Nasal cavity respiratory epithelium epithelial cell of viscerocranial mucosa (primary cell): ENCODE data around the gene USP10. TPM values are rescaled to one million over a fixed set of nuclear protein-coding genes. Genes with fewer than 3 reads are reported as not detected.

Experiments
- total RNA-seq: library from RNA; depleted of rRNA; stranded (reverse); fragments of >200 nt; gene quantifications from 2 replicates; pipeline ENCODE4 v1.2.3, GENCODE V29; 2014

Gene USP10
- 50.9 and 104 TPM in 2 replicates for total RNA-seq

DNA sequence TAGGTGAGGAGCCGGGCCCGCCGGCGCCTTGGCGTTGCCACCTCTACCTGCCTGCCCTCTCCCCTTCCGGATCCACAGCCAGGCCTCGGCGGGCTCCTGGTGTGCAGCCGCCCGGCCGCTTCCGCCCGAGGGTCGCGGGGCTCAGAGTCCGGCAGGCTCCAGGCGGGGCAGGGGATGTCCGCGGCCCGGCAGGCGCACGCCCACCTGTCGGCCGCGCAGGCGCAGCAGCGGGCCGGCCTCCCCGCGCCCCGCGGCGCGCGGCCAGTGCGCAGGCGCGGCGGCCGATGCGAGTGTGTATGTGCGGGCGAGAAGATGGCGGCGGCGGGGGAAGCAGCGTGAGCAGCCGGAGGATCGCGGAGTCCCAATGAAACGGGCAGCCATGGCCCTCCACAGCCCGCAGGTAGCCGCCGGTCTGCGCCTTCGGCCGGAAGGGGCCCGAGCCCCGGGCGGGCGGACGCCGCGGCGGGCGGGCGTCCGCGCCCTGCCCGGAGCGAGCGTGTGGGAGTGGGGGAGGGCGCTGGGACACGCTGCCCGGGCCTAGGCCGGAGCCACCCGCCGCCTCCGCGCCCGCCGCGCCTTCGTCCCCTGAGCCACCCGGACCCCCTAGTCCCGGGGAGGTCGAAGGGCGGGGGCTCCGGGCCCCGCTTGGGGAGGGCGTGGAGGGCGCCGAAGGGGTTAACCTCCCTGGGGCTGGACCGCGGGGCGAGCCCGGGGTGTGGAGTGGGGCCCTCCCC is at the start of gene USP10:
Gene USP10 (plus strand): TSS at position 289 of the 734 bp plus-strand sequence. CDS start 91 bp downstream, at position 380.

GRCh38 chr16:84819644-84820304 is 120.0 kb downstream of the USP10 start, which contains the start of gene CRISPLD2:
Gene CRISPLD2 (plus strand): TSS chr16:84819985. CDS start chr16:84838496, 18,511 bp downstream.

Other genes starting within 250 kb of the USP10 start
- 46.8 and 52.8 TPM in 2 replicates for gene MEAK7, start 195.3 kb upstream of the USP10 start, total RNA-seq
- gene COTL1, start 81.9 kb upstream of the USP10 start, total RNA-seq = 49.1 and 58.4 TPM in 2 replicates
- gene KLHL36, start 51.5 kb upstream of the USP10 start, total RNA-seq = 98.1 and 126 TPM in 2 replicates
- 0.34 and 0.36 TPM in 2 replicates for gene CRISPLD2, start 120.0 kb downstream of the USP10 start, total RNA-seq